Hepatocyte (in vitro differentiated cells): Measurements from ENCODE around the gene MICU1. TPM values are rescaled to one million over a fixed set of nuclear protein-coding genes. Genes with fewer than 3 reads are reported as not detected.

Experiments used
- DNase-seq: peaks from one replicate; pipeline ENCODE4 v3.0.0-alpha.2; 2016; ENCODE audit warnings: low spot score
- H2AFZ ChIP-seq: fragments of 200-600 bp; sonication (generic); 2 replicates; pipeline ENCODE4 v1.6.0; 2016; ENCODE audit warnings: antibody characterized with exemption, mild to moderate bottlenecking
- H3K27ac ChIP-seq: fragments of 200-600 bp; sonication (generic); 2 replicates; pipeline ENCODE4 v1.5.1; 2016; ENCODE audit warnings: mild to moderate bottlenecking
- H3K27me3 ChIP-seq: fragments of 200-600 bp; sonication (generic); 2 replicates; pipeline ENCODE4 v1.6.1; 2016
- H3K36me3 ChIP-seq: fragments of 200-600 bp; sonication (generic); replicated peaks from 2 replicates; pipeline ENCODE4 v1.5.1; 2016; ENCODE audit warnings: low read depth; ENCODE audit not compliant: insufficient read depth
- H3K4me1 ChIP-seq: fragments of 200-600 bp; sonication (generic); 2 replicates; pipeline ENCODE4 v1.5.1; 2016; ENCODE audit warnings: mild to moderate bottlenecking, moderate library complexity; ENCODE audit not compliant: insufficient read depth
- H3K4me2 ChIP-seq: fragments of 200-600 bp; sonication (generic); 2 replicates; pipeline ENCODE4 v1.6.0; 2016
- H3K4me3 ChIP-seq: fragments of 200-600 bp; sonication (generic); 2 replicates; pipeline ENCODE4 v1.5.1; 2016; ENCODE audit warnings: mild to moderate bottlenecking
- H3K79me2 ChIP-seq: fragments of 200-600 bp; sonication (generic); 2 replicates; pipeline ENCODE4 v1.6.0; 2017; ENCODE audit warnings: mild to moderate bottlenecking
- H3K9me2 ChIP-seq: fragments of 200-600 bp; sonication (generic); replicated peaks from 2 replicates; pipeline ENCODE4 v1.6.0; 2017; ENCODE audit warnings: mild to moderate bottlenecking; ENCODE audit not compliant: insufficient read depth
- H3K9me3 ChIP-seq: fragments of 200-600 bp; sonication (generic); 2 replicates; pipeline ENCODE4 v1.5.1; 2016; ENCODE audit warnings: low read depth, mild to moderate bottlenecking
- H4K20me1 ChIP-seq: fragments of 200-600 bp; sonication (generic); 2 replicates; pipeline ENCODE4 v1.6.0; 2016; ENCODE audit warnings: mild to moderate bottlenecking; ENCODE audit not compliant: insufficient read depth, poor library complexity, severe bottlenecking
- EZH2 ChIP-seq: fragments of 200-600 bp; sonication (generic); IDR thresholded peaks from 2 replicates; pipeline ENCODE4 v1.6.1; 2016; ENCODE audit warnings: antibody characterized with exemption, mild to moderate bottlenecking, borderline replicate concordance
- EZH2phosphoT487 ChIP-seq: fragments of 200-600 bp; sonication (generic); IDR thresholded peaks from one replicate; pipeline ENCODE4 v1.6.1; 2018; ENCODE audit warnings: antibody characterized with exemption, mild to moderate bottlenecking, low read depth, moderate library complexity; ENCODE audit not compliant: unreplicated experiment, severe bottlenecking
- WGBS: methylation state at CpG from one replicate; pipeline ENCODE4 v1.1.6; 2016; ENCODE audit warnings: low lambda C conversion rate; ENCODE audit errors: missing lambda C conversion rate; 5-methylcytosine and 5-hydroxymethylcytosine counted together
- polyA plus RNA-seq: library from polyadenylated mRNA; unstranded; fragments of >200 nt; fragmentation: Nextera tagmentation; extraction: Ambion mirVana; gene quantifications from 2 replicates; pipeline ENCODE4 v1.2.1, GENCODE V29; 2016
- total RNA-seq: library from RNA; depleted of rRNA; stranded (reverse); fragments of >200 nt; gene quantifications from 2 replicates; pipeline ENCODE4 v1.2.3, GENCODE V29; 2014
- TF ChIP-seq, protein P1 (sequence below): fragments of 200-600 bp; sonication (generic); IDR thresholded peaks from 2 replicates; pipeline ENCODE4 v1.5.1; 2016; ENCODE audit warnings: antibody characterized with exemption, mild to moderate bottlenecking; ENCODE audit not compliant: poor library complexity

MICU1 gene
- total and polyA plus RNA-seq, 2 experiments from 2014 or later = 34.0 to 60.1 TPM

DNA sequence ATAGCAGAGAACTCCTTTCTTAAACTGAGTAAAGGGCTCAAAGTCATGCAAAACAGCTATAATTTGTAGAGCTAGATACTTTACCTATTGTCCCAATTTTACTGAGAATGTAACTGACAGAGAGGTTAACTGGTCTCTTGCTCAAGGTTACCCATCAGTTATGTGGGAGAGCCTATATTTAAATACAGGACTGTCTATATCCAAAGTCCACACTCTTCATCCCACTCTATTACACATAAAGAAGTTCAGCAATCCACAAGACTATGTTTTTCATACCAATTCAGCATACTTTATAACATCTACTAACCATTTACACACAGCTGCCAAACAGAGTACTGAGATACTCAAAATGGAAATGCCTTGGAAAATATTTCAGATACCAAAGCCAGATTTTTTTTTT is 100.2 kb downstream of the MICU1 start:
- no peaks in the 10 kb centered on the region for H3K9me3 ChIP-seq
- H4K20me1 ChIP-seq = no peaks in the 10 kb centered on the region
- peak overlapping the region; percentile 24 for H3K27ac ChIP-seq
- H3K4me3 ChIP-seq = no peak overlapping the region
- peak overlapping the region; percentile 43 for H3K4me2 ChIP-seq
- no peaks in the 10 kb centered on the region for H3K9me2 ChIP-seq
- no peaks in the 10 kb centered on the region for H3K79me2 ChIP-seq
- H3K36me3 ChIP-seq = no peaks in the 10 kb centered on the region
- no peak overlapping the region for H2AFZ ChIP-seq
- TF ChIP-seq EZH2 (no peak), EZH2phosphoT487 (no peak)
- TF ChIP-seq, protein P1, sequence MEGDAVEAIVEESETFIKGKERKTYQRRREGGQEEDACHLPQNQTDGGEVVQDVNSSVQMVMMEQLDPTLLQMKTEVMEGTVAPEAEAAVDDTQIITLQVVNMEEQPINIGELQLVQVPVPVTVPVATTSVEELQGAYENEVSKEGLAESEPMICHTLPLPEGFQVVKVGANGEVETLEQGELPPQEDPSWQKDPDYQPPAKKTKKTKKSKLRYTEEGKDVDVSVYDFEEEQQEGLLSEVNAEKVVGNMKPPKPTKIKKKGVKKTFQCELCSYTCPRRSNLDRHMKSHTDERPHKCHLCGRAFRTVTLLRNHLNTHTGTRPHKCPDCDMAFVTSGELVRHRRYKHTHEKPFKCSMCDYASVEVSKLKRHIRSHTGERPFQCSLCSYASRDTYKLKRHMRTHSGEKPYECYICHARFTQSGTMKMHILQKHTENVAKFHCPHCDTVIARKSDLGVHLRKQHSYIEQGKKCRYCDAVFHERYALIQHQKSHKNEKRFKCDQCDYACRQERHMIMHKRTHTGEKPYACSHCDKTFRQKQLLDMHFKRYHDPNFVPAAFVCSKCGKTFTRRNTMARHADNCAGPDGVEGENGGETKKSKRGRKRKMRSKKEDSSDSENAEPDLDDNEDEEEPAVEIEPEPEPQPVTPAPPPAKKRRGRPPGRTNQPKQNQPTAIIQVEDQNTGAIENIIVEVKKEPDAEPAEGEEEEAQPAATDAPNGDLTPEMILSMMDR = no peak
- no peak for DNase-seq
- no peaks in the 10 kb centered on the region for H3K27me3 ChIP-seq
- H3K4me1 ChIP-seq = peaks cover 15% of the 10 kb centered on the region

DNA sequence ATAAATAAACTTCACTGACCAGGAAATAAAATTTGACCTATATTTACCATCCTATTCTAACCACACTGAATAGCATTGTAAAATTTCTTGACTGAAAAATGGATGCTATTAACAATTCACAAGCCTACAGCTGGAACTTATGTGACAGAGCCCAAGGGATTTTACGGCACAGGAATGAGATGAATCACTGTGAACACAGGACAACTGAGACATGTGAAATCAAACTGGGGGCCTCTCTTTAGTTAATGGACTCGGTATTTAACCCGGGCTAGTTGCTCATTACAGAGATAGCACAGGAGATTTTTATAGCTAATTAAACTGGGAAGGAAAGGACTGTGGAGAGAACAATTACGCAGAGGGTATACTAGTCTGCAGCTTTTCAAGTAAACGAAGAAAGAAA is 100.6 kb downstream of the MICU1 start:
- no peaks in the 10 kb centered on the region for H3K27me3 ChIP-seq
- H3K9me2 ChIP-seq = no peaks in the 10 kb centered on the region
- WGBS = 39% methylated on average over 5 of the region's 5 CpGs

DNA sequence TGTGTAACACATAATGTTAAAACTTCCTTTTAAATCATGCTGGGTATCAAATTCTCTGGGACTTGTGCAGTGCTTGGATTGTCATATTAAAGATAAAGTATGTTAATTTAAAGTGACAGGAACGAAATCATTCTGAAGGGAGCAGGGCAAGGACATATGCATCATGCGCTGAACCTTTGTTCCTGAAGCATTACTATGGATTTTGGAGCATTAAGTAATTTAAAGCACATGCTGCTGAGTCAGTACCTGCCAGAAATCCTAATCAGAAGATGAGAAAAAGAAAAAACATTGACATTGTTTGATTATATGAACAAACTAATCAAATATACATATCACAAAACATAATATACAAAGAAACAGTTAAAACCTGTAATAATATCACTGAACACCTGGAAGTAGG is 101.4 kb downstream of the MICU1 start:
- Histone ChIP-seq H3K27me3 (no peaks in the 10 kb centered on the region), H3K27ac (peak overlapping the region; percentile 40), H2AFZ (no peak overlapping the region), H3K4me2 (no peak overlapping the region), H3K79me2 (no peaks in the 10 kb centered on the region), H3K9me3 (no peaks in the 10 kb centered on the region), H3K9me2 (no peaks in the 10 kb centered on the region), H3K4me1 (peaks cover 15% of the 10 kb centered on the region), H3K4me3 (no peak overlapping the region), H4K20me1 (no peaks in the 10 kb centered on the region), H3K36me3 (no peaks in the 10 kb centered on the region)
- 82% methylated on average over 2 of the region's 2 CpGs for WGBS
- TF ChIP-seq, protein P1 = no peak
- TF ChIP-seq EZH2phosphoT487 (no peak), EZH2 (no peak)
- DNase-seq = no peak

More for the DNA sequence above, 100.6 kb downstream of the MICU1 start:
- Histone ChIP-seq H3K4me1 (peaks cover 15% of the 10 kb centered on the region), H3K79me2 (no peaks in the 10 kb centered on the region), H3K9me3 (no peaks in the 10 kb centered on the region), H4K20me1 (no peaks in the 10 kb centered on the region), H3K4me2 (peak overlapping the region; percentile 43), H3K36me3 (no peaks in the 10 kb centered on the region), H3K4me3 (no peak overlapping the region), H2AFZ (no peak overlapping the region), H3K27ac (peak overlapping the region; percentile 24)
- TF ChIP-seq, protein P1 = no peak
- TF ChIP-seq EZH2 (no peak), EZH2phosphoT487 (no peak)
- DNase-seq = peak; percentile 56

DNA sequence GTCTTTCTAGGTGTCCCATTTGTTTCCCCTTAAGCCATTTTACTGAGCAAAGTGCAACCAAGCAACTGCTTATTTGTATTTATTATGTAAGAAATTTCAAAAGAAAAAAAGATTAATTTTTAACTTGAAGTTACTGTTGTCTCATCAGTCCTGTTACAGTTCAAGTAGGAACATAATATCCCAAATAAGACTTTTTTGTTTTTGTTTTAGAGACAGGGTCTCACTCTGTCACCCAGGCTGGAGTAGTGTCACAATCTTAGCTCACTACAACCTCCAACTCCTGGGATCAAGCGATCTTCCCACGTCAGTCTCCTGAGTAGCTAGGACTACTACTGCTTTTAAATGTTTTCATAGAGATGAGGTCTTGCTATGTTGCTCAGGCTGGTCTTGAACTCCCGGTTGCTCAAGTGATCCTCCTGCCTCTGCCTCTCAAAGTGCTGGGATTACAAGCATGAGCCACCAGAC is 101.9 kb downstream of the MICU1 start:
- 93% methylated on average over 3 of the region's 3 CpGs for WGBS
- H2AFZ ChIP-seq = no peak overlapping the region
- H3K36me3 ChIP-seq = no peaks in the 10 kb centered on the region
- no peaks in the 10 kb centered on the region for H4K20me1 ChIP-seq
- no peaks in the 10 kb centered on the region for H3K27me3 ChIP-seq
- TF ChIP-seq EZH2phosphoT487 = no peak
- TF ChIP-seq EZH2 = no peak
- TF ChIP-seq, protein P1 = no peak
- no peaks in the 10 kb centered on the region for H3K9me3 ChIP-seq
- no peak for DNase-seq
- H3K27ac ChIP-seq = peak overlapping the region; percentile 40
- no peaks in the 10 kb centered on the region for H3K79me2 ChIP-seq
- no peaks in the 10 kb centered on the region for H3K9me2 ChIP-seq
- H3K4me2 ChIP-seq = no peak overlapping the region
- H3K4me1 ChIP-seq = peaks cover 15% of the 10 kb centered on the region
- H3K4me3 ChIP-seq = no peak overlapping the region
